Right atrium auricular region (tissue), 2 donors: ENCODE measurements around the gene GPC6. TPM values are rescaled to one million over a fixed set of nuclear protein-coding genes. Genes with fewer than 3 reads are reported as not detected.

ENCODE experiments used
- DNase-seq: peaks from one replicate; pipeline ENCODE4 v3.0.0-alpha.2; 2019; ENCODE audit warnings: low spot score
- H3K27ac ChIP-seq, 2 donors: fragments of 200-600 bp; sonication (generic); 1 replicate in 1 of 2; 2 replicates in 1 of 2; pipeline ENCODE4 v1.5.1; 2016 to 2019
- H3K27me3 ChIP-seq, 2 donors: fragments of 200-600 bp; sonication (generic); one replicate each; pipeline versions ENCODE4 v1.5.1 to v1.6.0; 2017 to 2019
- H3K36me3 ChIP-seq: fragments of 200-600 bp; sonication (generic); one replicate; pipeline ENCODE4 v1.5.1; 2016
- H3K4me1 ChIP-seq, 2 donors: fragments of 200-600 bp; sonication (generic); one replicate each; pipeline versions ENCODE4 v1.5.1 to v1.6.0; 2017 to 2019
- H3K4me3 ChIP-seq, 2 donors: fragments of 200-600 bp; sonication (generic); 1 replicate in 1 of 2; 2 replicates in 1 of 2; pipeline ENCODE4 v1.5.1; 2017 to 2019; ENCODE audit warnings: mild to moderate bottlenecking in 1 of 2, moderate library complexity in 1 of 2
- H3K9me3 ChIP-seq, 2 donors: fragments of 200-600 bp; sonication (generic); one replicate each; pipeline ENCODE4 v1.5.1; 2019
- CTCF ChIP-seq, 2 donors: fragments of 200-600 bp; sonication (generic); IDR thresholded peaks; one replicate each; pipeline ENCODE4 v1.5.1; 2019; ENCODE audit warnings: antibody characterized with exemption in 2 of 2
- total RNA-seq, 2 donors: library from RNA; depleted of rRNA; stranded (reverse); fragments of >200 nt; gene quantifications; one replicate each; pipeline ENCODE4 v1.1.0, GENCODE V29; 2016

Gene GPC6
- total RNA-seq, 2 donors from 2014 or later: 1.3 to 3.8 TPM

- H3K27ac ChIP-seq: no peak overlapping the region
- no peak for DNase-seq
- no peaks in the 10 kb centered on the region for H3K4me1 ChIP-seq
- no peaks in the 10 kb centered on the region for H3K27me3 ChIP-seq
- no peaks in the 10 kb centered on the region for H3K9me3 ChIP-seq
- H3K4me3 ChIP-seq: no peak overlapping the region
- no peaks in the 10 kb centered on the region for H3K36me3 ChIP-seq
- no peak for TF ChIP-seq CTCF (IDR thresholded peaks at IDR 0.05)
Measured at GRCh38 chr13:93406136-93406535, 179.5 kb downstream of the GPC6 start.

- TF ChIP-seq CTCF (IDR thresholded peaks at IDR 0.05): no peak
- Histone ChIP-seq H3K27me3 (no peaks in the 10 kb centered on the region), H3K4me3 (no peak overlapping the region), H3K27ac (no peak overlapping the region), H3K36me3 (no peaks in the 10 kb centered on the region), H3K4me1 (no peaks in the 10 kb centered on the region), H3K9me3 (no peaks in the 10 kb centered on the region)
- DNase-seq: no peak
Measured at GRCh38 chr13:93407551-93407950, 180.9 kb downstream of the GPC6 start.

GRCh38 chr13:93409001-93409400 lies 182.4 kb downstream of the GPC6 start:
- no peaks in the 10 kb centered on the region for H3K36me3 ChIP-seq
- H3K27me3 ChIP-seq: no peaks in the 10 kb centered on the region
- H3K4me1 ChIP-seq: no peaks in the 10 kb centered on the region
- H3K27ac ChIP-seq: no peak overlapping the region
- H3K9me3 ChIP-seq: no peaks in the 10 kb centered on the region
- H3K4me3 ChIP-seq: no peak overlapping the region
- TF ChIP-seq CTCF (IDR thresholded peaks at IDR 0.05): no peak
- DNase-seq: no peak

GRCh38 chr13:93409816-93410215 lies 183.2 kb downstream of the GPC6 start:
- no peak for TF ChIP-seq CTCF (IDR thresholded peaks at IDR 0.05)
- no peaks in the 10 kb centered on the region for H3K9me3 ChIP-seq
- H3K4me3 ChIP-seq: no peak overlapping the region
- H3K27me3 ChIP-seq: no peaks in the 10 kb centered on the region
- no peak overlapping the region for H3K27ac ChIP-seq
- no peaks in the 10 kb centered on the region for H3K36me3 ChIP-seq
- H3K4me1 ChIP-seq: no peaks in the 10 kb centered on the region
- no peak for DNase-seq

GRCh38 chr13:93411186-93411680 lies 184.6 kb downstream of the GPC6 start:
- Histone ChIP-seq H3K36me3 (no peaks in the 10 kb centered on the region), H3K4me3 (no peak overlapping the region), H3K27ac (no peak overlapping the region), H3K27me3 (no peaks in the 10 kb centered on the region), H3K9me3 (no peaks in the 10 kb centered on the region), H3K4me1 (no peaks in the 10 kb centered on the region)
- no peak for DNase-seq
- TF ChIP-seq CTCF (IDR thresholded peaks at IDR 0.05): no peak

GRCh38 chr13:93412676-93413075 lies 186.1 kb downstream of the GPC6 start:
- Histone ChIP-seq H3K27ac (no peak overlapping the region), H3K4me3 (no peak overlapping the region), H3K4me1 (no peaks in the 10 kb centered on the region), H3K9me3 (no peaks in the 10 kb centered on the region), H3K36me3 (no peaks in the 10 kb centered on the region), H3K27me3 (no peaks in the 10 kb centered on the region)
- TF ChIP-seq CTCF (IDR thresholded peaks at IDR 0.05): no peak
- DNase-seq: no peak
